H1 (cell line): ENCODE results near the gene CPZ. TPM values are rescaled to one million over a fixed set of nuclear protein-coding genes. Genes with fewer than 3 reads are reported as not detected.

ENCODE experiments used
- CHD2 ChIP-seq: IDR thresholded peaks from 2 replicates; pipeline ENCODE4 v1.6.1; 2012; ENCODE audit warnings: low read length, improper control_type of control experiment
- EZH2 ChIP-seq: fragments of 200-600 bp; sonication (generic); IDR thresholded peaks from 2 replicates; pipeline ENCODE4 v1.7.1; 2012; ENCODE audit warnings: low read depth, mild to moderate bottlenecking, moderate library complexity, low read length, inconsistent platforms; ENCODE audit not compliant: severe bottlenecking
- GABPA ChIP-seq: IDR thresholded peaks from 2 replicates; pipeline ENCODE4 v1.6.1; 2011; ENCODE audit warnings: mild to moderate bottlenecking, low read length, moderate library complexity, borderline replicate concordance; ENCODE audit not compliant: insufficient read depth
- SAP30 ChIP-seq: fragments of 300-600 bp; sonication (generic); IDR thresholded peaks from 2 replicates; pipeline ENCODE4 v1.7.1; 2012; ENCODE audit warnings: low read length, moderate library complexity, mild to moderate bottlenecking, inconsistent platforms; ENCODE audit not compliant: insufficient read depth, insufficient replicate concordance
- SUZ12 ChIP-seq: fragments of 200-600 bp; sonication (generic); IDR thresholded peaks from 2 replicates; pipeline ENCODE4 v1.6.1; 2012; ENCODE audit warnings: mild to moderate bottlenecking, inconsistent platforms, low read length, moderate library complexity, mixed read lengths
- polyA plus RNA-seq, 7 experiments: library from polyadenylated mRNA; depleted of rRNA in 3 of 7; stranded (reverse) in 5 of 7; unstranded in 2 of 7; fragments of >200 nt in 5 of 7; fragments of 200-250 nt in 2 of 7; gene quantifications; 1 replicate in 5 of 7; 2 replicates in 1 of 7; 4 replicates in 1 of 7; pipeline versions ENCODE4 v1.2.1 to v1.2.3, GENCODE V29; 2011 to 2013; ENCODE audit warnings: missing spikeins in 2 of 7, mixed read lengths in 2 of 7
- total RNA-seq: library from RNA; stranded (reverse); fragmentation: NEBNext Ultra II Directional; extraction: Animal tissue kit (Norgen Biotek cat#: 25700); gene quantifications from 2 replicates; pipeline ENCODE4 v1.2.1, GENCODE V29; 2021
- TF ChIP-seq, protein P1 (sequence below): fragments of 300-600 bp; sonication (generic); IDR thresholded peaks from 2 replicates; pipeline ENCODE4 v1.7.1; 2012; ENCODE audit warnings: low read length, moderate library complexity, mild to moderate bottlenecking, inconsistent platforms; ENCODE audit not compliant: insufficient replicate concordance
- TF ChIP-seq, protein P2 (sequence below): IDR thresholded peaks from 2 replicates; pipeline ENCODE4 v1.6.1; 2012; ENCODE audit warnings: low read length, inconsistent platforms

CPZ gene
- total and polyA plus RNA-seq, 2 of the 8 experiments (the other 6 are each of a cell fraction or from before 2014, with no cell fraction given), result 28.8 to 40.7 TPM

DNA sequence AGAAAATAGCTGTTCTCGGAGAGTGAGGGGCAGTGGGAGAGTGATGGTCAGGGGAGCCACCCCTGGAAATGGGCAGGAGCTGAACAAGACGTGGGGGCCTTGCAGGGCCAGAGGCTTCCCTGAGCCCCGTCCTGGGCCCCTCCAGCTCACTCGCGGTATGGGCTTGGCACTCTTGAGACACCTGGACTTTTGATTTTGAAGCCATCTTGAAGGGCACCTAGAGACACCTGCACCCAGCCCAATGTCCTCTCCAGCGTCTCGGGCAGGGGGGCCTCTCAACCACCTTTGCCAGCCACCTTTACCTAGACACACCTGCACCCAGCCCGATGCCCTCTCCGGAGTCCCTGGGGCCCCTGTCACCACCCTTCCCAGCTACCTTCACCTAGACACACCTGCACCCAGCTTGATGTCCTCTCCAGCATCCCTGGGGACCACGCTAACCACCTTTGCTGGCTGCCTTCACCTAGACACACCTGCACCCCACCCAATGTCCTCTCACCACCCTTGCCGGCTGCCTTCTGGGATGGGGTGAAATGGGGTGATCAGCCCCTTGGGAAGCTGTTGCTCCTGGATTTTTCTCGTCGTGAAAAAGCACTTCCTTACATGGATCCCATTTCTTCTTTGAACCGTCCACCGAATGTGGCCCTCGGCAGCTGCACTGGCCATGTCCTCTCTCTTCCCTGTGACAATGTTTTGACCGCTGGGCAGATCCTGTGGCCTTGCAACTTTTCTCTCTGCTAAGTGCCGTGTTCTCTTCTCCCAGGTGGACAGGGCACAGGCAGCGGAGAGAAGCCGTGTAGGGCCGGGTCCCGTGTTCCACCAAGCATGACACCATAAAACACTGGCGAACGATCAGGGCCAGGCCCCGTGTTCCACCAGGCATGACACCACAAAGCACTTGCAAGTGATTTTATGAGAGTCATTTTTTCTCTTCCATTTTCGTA, 47.5 kb downstream of the CPZ start (continued):
- TF ChIP-seq, protein P1, sequence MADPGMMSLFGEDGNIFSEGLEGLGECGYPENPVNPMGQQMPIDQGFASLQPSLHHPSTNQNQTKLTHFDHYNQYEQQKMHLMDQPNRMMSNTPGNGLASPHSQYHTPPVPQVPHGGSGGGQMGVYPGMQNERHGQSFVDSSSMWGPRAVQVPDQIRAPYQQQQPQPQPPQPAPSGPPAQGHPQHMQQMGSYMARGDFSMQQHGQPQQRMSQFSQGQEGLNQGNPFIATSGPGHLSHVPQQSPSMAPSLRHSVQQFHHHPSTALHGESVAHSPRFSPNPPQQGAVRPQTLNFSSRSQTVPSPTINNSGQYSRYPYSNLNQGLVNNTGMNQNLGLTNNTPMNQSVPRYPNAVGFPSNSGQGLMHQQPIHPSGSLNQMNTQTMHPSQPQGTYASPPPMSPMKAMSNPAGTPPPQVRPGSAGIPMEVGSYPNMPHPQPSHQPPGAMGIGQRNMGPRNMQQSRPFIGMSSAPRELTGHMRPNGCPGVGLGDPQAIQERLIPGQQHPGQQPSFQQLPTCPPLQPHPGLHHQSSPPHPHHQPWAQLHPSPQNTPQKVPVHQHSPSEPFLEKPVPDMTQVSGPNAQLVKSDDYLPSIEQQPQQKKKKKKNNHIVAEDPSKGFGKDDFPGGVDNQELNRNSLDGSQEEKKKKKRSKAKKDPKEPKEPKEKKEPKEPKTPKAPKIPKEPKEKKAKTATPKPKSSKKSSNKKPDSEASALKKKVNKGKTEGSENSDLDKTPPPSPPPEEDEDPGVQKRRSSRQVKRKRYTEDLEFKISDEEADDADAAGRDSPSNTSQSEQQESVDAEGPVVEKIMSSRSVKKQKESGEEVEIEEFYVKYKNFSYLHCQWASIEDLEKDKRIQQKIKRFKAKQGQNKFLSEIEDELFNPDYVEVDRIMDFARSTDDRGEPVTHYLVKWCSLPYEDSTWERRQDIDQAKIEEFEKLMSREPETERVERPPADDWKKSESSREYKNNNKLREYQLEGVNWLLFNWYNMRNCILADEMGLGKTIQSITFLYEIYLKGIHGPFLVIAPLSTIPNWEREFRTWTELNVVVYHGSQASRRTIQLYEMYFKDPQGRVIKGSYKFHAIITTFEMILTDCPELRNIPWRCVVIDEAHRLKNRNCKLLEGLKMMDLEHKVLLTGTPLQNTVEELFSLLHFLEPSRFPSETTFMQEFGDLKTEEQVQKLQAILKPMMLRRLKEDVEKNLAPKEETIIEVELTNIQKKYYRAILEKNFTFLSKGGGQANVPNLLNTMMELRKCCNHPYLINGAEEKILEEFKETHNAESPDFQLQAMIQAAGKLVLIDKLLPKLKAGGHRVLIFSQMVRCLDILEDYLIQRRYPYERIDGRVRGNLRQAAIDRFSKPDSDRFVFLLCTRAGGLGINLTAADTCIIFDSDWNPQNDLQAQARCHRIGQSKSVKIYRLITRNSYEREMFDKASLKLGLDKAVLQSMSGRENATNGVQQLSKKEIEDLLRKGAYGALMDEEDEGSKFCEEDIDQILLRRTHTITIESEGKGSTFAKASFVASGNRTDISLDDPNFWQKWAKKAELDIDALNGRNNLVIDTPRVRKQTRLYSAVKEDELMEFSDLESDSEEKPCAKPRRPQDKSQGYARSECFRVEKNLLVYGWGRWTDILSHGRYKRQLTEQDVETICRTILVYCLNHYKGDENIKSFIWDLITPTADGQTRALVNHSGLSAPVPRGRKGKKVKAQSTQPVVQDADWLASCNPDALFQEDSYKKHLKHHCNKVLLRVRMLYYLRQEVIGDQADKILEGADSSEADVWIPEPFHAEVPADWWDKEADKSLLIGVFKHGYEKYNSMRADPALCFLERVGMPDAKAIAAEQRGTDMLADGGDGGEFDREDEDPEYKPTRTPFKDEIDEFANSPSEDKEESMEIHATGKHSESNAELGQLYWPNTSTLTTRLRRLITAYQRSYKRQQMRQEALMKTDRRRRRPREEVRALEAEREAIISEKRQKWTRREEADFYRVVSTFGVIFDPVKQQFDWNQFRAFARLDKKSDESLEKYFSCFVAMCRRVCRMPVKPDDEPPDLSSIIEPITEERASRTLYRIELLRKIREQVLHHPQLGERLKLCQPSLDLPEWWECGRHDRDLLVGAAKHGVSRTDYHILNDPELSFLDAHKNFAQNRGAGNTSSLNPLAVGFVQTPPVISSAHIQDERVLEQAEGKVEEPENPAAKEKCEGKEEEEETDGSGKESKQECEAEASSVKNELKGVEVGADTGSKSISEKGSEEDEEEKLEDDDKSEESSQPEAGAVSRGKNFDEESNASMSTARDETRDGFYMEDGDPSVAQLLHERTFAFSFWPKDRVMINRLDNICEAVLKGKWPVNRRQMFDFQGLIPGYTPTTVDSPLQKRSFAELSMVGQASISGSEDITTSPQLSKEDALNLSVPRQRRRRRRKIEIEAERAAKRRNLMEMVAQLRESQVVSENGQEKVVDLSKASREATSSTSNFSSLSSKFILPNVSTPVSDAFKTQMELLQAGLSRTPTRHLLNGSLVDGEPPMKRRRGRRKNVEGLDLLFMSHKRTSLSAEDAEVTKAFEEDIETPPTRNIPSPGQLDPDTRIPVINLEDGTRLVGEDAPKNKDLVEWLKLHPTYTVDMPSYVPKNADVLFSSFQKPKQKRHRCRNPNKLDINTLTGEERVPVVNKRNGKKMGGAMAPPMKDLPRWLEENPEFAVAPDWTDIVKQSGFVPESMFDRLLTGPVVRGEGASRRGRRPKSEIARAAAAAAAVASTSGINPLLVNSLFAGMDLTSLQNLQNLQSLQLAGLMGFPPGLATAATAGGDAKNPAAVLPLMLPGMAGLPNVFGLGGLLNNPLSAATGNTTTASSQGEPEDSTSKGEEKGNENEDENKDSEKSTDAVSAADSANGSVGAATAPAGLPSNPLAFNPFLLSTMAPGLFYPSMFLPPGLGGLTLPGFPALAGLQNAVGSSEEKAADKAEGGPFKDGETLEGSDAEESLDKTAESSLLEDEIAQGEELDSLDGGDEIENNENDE, result no peak
- TF ChIP-seq CHD2 (no peak), GABPA (no peak), SUZ12 (no peak), EZH2 (no peak), SAP30 (no peak)
- TF ChIP-seq, protein P2, sequence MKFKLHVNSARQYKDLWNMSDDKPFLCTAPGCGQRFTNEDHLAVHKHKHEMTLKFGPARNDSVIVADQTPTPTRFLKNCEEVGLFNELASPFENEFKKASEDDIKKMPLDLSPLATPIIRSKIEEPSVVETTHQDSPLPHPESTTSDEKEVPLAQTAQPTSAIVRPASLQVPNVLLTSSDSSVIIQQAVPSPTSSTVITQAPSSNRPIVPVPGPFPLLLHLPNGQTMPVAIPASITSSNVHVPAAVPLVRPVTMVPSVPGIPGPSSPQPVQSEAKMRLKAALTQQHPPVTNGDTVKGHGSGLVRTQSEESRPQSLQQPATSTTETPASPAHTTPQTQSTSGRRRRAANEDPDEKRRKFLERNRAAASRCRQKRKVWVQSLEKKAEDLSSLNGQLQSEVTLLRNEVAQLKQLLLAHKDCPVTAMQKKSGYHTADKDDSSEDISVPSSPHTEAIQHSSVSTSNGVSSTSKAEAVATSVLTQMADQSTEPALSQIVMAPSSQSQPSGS, result no peak
